ENCODE results near the gene GNAI2.

- TF ChIP-seq POLR2A (IDR thresholded peaks at IDR 0.05) (no peak), CTCF (IDR thresholded peaks at IDR 0.05) (no peak)
Observed at GRCh38 chr3:50221411-50222168, 14.4 kb upstream of the GNAI2 start.

All from adrenal gland (tissue), 5 donors.